ENCODE measurements around the gene AP2M1. TPM values are rescaled to one million over a fixed set of nuclear protein-coding genes. Genes with fewer than 3 reads are reported as not detected.

AP2M1 gene
- total RNA-seq, 1 experiment from 2014 or later, result 353 TPM

- H3K4me1 ChIP-seq (ENCODE audit: control insufficient read depth in 1 of 2, insufficient read depth in 2 of 2, low read length in 2 of 2), result peaks cover 10 to 23% of the 10 kb centered on the region in 2 experiments
- ATAC-seq (no peak), DNase-seq (ENCODE audit: low read depth, low spot score) (no peak)
- peaks cover 38% of the 10 kb centered on the region for H3K79me2 ChIP-seq (ENCODE audit: insufficient read depth, low read length)
- no peak overlapping the region for H2AFZ ChIP-seq (ENCODE audit: low read depth, low read length, poor library complexity, severe bottlenecking)
- no peaks in the 10 kb centered on the region for H3K27me3 ChIP-seq (ENCODE audit: insufficient read depth, low read length)
- H3K27ac ChIP-seq (ENCODE audit: low read depth, low read length), result no peak overlapping the region
- ChIA-PET POLR2A (interaction anchor here (2.0 kb wide), 1 partner anchor 47 kb away, joined by 4 read pairs; the partner anchor contains the start of gene EIF2B5), CTCF (no interaction called here), RAD21 (ENCODE audit: low non-redundant PET in 1 of 2, low total read pairs in 2 of 2, uncharacterized antibody in 2 of 2, unreplicated experiment in 2 of 2) (no interaction called here)
- no peaks in the 10 kb centered on the region for H4K20me1 ChIP-seq (ENCODE audit: insufficient read depth)
- intact Hi-C loops (cut with micrococcal nuclease), result no loop called here
- H3K4me3 ChIP-seq (replicated peaks in 1 of 2; ENCODE audit: low read depth in 1 of 2, low read length in 2 of 2), result no peak overlapping the region
- H3K9me2 ChIP-seq (ENCODE audit: insufficient read depth), result no peaks in the 10 kb centered on the region
- BruUV-seq (replicated peaks), result no TSS peak
- H3K36me3 ChIP-seq (ENCODE audit: control insufficient read depth in 1 of 2, insufficient read depth in 2 of 2, low read length in 2 of 2), result peaks cover 52 to 74% of the 10 kb centered on the region in 2 experiments
- TF ChIP-seq YY1 (IDR thresholded peaks at IDR 0.05; ENCODE audit: extremely low read depth, insufficient replicate concordance, low read depth, low read length) (no peak), CBX3 (IDR thresholded peaks at IDR 0.05; ENCODE audit: low read depth) (no peak), EZH2 (IDR thresholded peaks at IDR 0.05) (no peak), SP1 (IDR thresholded peaks at IDR 0.05; ENCODE audit: low read depth) (no peak), TCF7L2 (IDR thresholded peaks at IDR 0.05; ENCODE audit: borderline replicate concordance, extremely low read depth, insufficient read depth, insufficient read length) (no peak), EZH2phosphoT487 (IDR thresholded peaks at IDR 0.05; ENCODE audit: borderline replicate concordance) (no peak), RAD21 (IDR thresholded peaks at IDR 0.05; ENCODE audit: low read depth) (no peak), CTCF (IDR thresholded peaks at IDR 0.05 in 2 of 3, conservative IDR thresholded peaks at IDR 0.05 in 1 of 3; ENCODE audit: borderline replicate concordance in 1 of 3, insufficient read depth in 1 of 3, low read depth in 2 of 3, low read length in 2 of 3) (no peak), POLR2AphosphoS5 (IDR thresholded peaks at IDR 0.05; ENCODE audit: low read depth, low read length) (no peak), POLR2A (IDR thresholded peaks at IDR 0.05; ENCODE audit: borderline replicate concordance, extremely low read depth, insufficient read depth, insufficient read length) (no peak), ZNF274 (IDR thresholded peaks at IDR 0.05; ENCODE audit: low read depth, low read length) (no peak), MAX (IDR thresholded peaks at IDR 0.05) (no peak), REST (IDR thresholded peaks at IDR 0.05; ENCODE audit: low read depth) (no peak), SIN3A (IDR thresholded peaks at IDR 0.05; ENCODE audit: low read depth) (no peak), ELF1 (IDR thresholded peaks at IDR 0.05; ENCODE audit: borderline replicate concordance, low read depth) (no peak), FOSL1 (IDR thresholded peaks at IDR 0.05; ENCODE audit: low read depth) (no peak)
- H3K9ac ChIP-seq (ENCODE audit: low read length), result no peak overlapping the region
- H3K9me3 ChIP-seq (ENCODE audit: control insufficient read depth in 1 of 2, insufficient read depth in 1 of 2, low read depth in 1 of 2, low read length in 2 of 2), result no peaks in the 10 kb centered on the region
- H3K4me2 ChIP-seq (ENCODE audit: low read length), result no peak overlapping the region
Observed at GRCh38 chr3:184181596-184181995, 6.9 kb downstream of the AP2M1 start.

All from HCT116 (cell line).